ENCODE results near the gene SAMD11.
"Not testable (repeated sequence)": the region's sequence is repeated elsewhere in the genome, so short reads cannot be mapped to it uniquely, and the experiment has no call there.

Gene SAMD11

GRCh38 chr1:978835-979743, 55.4 kb downstream of the SAMD11 start:
- no peak for DNase-seq (ENCODE audit: low read depth)

GRCh38 chr1:979744-980072, 56.0 kb downstream of the SAMD11 start:
- no peak for DNase-seq (ENCODE audit: low read depth)

GRCh38 chr1:980137-980571, 56.4 kb downstream of the SAMD11 start:
- DNase-seq (ENCODE audit: low read depth): no peak

- DNase-seq (ENCODE audit: low read depth): no peak
Measured at GRCh38 chr1:980602-981395, 57.1 kb downstream of the SAMD11 start.

GRCh38 chr1:981491-981954, 57.8 kb downstream of the SAMD11 start:
- DNase-seq (ENCODE audit: low read depth): no peak

- DNase-seq (ENCODE audit: low read depth): no peak
Measured at GRCh38 chr1:981955-982558, 58.3 kb downstream of the SAMD11 start, which contains the start of gene PERM1. Gene PERM1, minus strand, starts transcription at chr1:982093. Its CDS starts 1,064 bp downstream, at chr1:981029.

GRCh38 chr1:982765-983436, 59.2 kb downstream of the SAMD11 start:
- no peak for DNase-seq (ENCODE audit: low read depth)

GRCh38 chr1:983798-984475, 60.2 kb downstream of the SAMD11 start:
- no peak for DNase-seq (ENCODE audit: low read depth)

- no peak for DNase-seq (ENCODE audit: low read depth)
Measured at GRCh38 chr1:984476-984814, 60.7 kb downstream of the SAMD11 start.

- no peak for DNase-seq (ENCODE audit: low read depth)
Measured at GRCh38 chr1:985126-985525, 61.4 kb downstream of the SAMD11 start.

- DNase-seq (ENCODE audit: low read depth): not testable (repeated sequence)
Measured at GRCh38 chr1:988061-988460, 64.3 kb downstream of the SAMD11 start.

- not testable (repeated sequence) for DNase-seq (ENCODE audit: low read depth)
Measured at GRCh38 chr1:991275-991674, 67.6 kb downstream of the SAMD11 start.

- no peak for DNase-seq (ENCODE audit: low read depth)
Measured at GRCh38 chr1:991895-992294, 68.2 kb downstream of the SAMD11 start.

- no peak for DNase-seq (ENCODE audit: low read depth)
Measured at GRCh38 chr1:992362-992761, 68.6 kb downstream of the SAMD11 start.

GRCh38 chr1:993379-993995, 69.8 kb downstream of the SAMD11 start:
- DNase-seq (ENCODE audit: low read depth): no peak
